HG03432 (cell line): ENCODE data around the gene C1QTNF7.

Source experiments
- ATAC-seq: cut with Tn5 transposase; IDR thresholded peaks from one replicate; pipeline ENCODE4 v1.9.1; 2021; ENCODE audit warnings: mild to moderate bottlenecking, moderate library complexity; ENCODE audit not compliant: unreplicated experiment

The C1QTNF7 gene

DNA sequence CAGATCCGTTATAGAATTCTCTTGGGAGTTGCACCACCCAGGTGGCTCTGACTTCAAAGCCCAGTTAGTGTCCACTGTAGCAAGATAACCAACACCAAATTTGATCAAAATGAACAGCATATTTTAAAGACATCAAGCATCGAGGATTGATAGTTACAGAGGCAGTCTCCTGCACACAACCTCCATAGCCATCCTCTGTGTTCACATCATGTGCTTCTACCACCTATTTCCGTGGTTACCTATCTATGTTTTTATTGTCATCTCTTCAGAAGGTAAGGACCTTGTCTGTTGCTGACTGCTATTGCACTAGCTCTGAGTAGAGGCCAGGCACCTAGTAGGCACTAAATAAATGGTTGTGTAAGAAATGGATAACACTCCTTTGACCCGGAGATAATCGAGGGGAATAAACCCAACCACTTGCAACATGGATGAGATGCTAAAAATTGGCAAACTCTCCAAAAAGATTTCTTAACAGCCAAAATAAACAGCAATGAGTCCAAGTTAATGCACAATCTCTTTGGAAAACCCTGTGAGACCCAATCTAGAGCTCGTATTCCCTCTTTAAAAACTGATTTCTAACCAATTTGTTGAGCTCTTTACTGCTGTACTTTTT, 14.7 kb upstream of the C1QTNF7 start:
- ATAC-seq: no peak

DNA sequence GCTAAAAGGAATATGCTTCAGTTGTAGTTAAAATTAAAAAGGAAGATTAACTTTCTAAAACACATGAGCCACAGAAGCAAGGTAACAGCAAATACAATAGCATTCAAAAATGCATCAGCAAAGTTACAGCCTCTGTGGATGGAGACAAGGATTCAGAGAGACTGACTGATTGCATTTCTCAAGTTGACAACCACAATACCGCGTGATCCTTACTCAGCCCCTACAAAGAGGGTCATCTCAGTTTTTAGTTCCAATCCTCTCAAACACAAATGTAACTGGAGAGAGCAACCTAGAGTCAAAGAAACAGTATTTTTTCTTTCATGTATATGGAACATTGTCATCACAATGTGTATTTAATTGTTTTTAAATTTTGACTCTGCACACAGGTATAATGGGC, 14.2 kb upstream of the C1QTNF7 start:
- no peak for ATAC-seq

DNA sequence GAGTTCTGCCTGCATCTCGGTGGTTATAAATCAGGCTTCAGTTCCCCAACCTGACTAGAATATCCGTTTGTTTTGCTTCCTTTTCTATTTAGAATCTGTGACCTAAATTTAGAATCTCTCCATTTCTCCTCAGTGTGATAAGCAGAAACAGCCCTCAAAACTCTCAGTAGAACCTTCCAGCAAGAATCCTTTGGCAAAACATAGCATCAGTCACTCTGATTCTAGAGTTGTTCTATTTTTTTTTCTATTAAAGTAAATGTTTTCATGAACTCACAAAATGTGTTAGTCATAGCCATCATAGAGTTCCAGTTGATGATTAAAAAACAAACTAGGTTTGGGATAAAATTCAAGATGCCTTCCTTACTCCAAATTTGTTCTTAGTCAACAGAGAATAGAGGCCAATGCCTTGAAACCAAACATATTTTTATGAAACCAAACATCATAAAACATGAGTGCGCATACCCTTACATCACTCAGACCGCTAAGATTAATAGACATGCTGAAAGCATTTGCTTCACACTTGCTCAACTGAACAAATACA, 13.2 kb upstream of the C1QTNF7 start:
- ATAC-seq: no peak

DNA sequence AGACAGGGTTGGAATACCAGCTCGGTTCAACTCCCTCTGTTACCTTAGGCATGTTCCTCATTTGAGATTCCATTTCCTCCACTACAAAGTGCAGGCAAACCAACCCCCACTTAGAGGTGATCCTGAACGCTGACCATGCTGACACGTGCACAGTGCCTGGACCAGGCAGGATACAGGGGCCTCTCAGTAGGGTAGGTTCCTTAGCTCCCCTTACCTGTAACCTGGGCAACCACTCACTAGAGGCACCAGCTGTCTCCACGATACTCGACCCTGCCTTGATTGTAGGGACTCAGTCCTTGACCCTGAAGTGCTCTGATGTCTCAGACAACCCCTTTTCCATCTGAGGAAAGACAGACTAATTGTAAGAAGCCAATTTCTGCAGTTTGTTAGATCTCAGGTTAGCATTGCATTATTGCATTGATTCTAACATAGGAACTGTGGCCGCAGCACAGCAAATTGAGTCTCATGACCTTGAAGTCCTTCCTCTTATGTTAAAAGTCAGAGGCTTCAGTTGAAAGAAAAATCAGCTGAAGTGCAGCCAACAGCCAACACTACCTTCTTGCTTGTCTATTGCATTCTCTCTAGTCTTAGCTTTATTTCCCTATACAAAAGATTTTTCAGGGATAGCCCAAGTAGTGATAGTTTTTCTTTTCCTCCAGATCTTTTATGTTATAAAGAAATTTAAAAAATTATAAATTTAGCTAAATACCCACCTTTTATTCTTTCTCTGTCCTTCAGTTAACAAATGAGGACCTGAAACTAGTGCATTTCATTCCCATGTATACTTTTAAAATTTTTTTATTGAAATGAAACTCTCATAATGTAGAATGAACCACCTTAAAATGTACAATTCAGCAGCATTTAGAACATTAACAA, 11.2 kb upstream of the C1QTNF7 start:
- ATAC-seq: no peak

- ATAC-seq: no peak
These were observed 10.6 kb upstream of the C1QTNF7 start for GRCh38 chr4:15417233-15417660.

- no peak for ATAC-seq
These were observed 8.9 kb upstream of the C1QTNF7 start for GRCh38 chr4:15418956-15419355.

DNA sequence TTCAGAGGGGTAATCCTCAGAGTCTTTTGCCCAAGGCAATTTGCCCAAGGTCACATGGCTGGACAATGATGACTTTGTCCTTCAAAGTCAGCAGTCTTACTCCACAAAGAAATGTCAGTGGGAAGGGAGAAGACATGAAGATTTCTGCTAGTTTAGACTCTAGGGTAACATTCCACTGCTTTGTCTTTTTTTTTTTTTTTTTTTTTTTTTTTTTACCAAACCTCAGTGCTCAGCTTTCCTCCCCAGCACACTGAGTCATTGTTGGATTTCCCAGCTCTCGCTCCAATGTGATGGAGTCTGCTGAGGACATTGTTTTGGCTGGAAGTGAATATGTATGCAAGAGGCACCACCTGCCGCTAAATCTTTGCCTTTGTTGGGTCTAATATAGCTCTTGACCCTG, 7.2 kb upstream of the C1QTNF7 start:
- no peak for ATAC-seq

- no peak for ATAC-seq
These were observed 4.5 kb upstream of the C1QTNF7 start for GRCh38 chr4:15423285-15423711.

GRCh38 chr4:15425520-15425919, 2.3 kb upstream of the C1QTNF7 start:
- ATAC-seq: no peak

GRCh38 chr4:15427161-15427560, 672 bp upstream of the C1QTNF7 start:
- no peak for ATAC-seq

- ATAC-seq: no peak
These were observed 778 bp downstream of the C1QTNF7 start for GRCh38 chr4:15428611-15429010.

DNA sequence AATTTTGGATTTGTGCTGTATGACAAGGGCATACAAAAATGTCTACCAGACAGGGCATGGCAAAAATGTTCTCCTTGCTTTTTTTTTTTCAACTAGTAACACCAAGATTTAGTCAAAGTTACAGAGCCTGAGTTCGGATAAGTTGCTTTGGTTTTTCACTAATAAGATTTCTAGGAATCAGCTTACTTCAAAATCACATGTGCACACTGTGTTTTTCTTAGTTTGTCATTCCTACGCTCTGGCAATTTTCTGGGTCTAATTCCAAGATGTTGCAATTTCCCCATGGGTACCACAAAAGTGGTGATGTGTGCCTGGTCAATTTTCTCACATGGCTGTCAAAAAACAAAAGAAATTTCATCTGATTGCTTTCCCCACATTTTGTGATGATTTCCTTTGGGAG, 6.3 kb downstream of the C1QTNF7 start:
- no peak for ATAC-seq

- ATAC-seq: no peak
These were observed 6.8 kb downstream of the C1QTNF7 start for GRCh38 chr4:15434676-15435075.

DNA sequence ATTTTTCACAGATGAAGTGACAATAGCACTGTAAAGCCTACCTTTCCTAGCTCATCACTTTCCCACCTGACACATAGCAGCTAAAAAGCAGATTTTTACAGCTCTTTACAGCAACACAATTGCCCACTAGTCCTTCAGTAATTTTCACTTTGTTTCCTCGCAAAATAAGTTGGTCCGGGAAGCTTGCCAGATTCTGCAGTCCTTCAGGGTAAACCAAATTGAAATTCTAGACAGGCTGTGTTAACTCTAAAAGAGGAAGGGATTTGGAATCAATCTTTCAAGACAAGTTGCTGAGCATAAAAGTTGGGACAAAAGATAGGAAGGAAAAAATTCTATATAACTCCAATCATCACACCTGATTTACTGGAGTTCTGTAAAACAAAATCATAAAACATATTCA, 8.7 kb downstream of the C1QTNF7 start:
- ATAC-seq: no peak

DNA sequence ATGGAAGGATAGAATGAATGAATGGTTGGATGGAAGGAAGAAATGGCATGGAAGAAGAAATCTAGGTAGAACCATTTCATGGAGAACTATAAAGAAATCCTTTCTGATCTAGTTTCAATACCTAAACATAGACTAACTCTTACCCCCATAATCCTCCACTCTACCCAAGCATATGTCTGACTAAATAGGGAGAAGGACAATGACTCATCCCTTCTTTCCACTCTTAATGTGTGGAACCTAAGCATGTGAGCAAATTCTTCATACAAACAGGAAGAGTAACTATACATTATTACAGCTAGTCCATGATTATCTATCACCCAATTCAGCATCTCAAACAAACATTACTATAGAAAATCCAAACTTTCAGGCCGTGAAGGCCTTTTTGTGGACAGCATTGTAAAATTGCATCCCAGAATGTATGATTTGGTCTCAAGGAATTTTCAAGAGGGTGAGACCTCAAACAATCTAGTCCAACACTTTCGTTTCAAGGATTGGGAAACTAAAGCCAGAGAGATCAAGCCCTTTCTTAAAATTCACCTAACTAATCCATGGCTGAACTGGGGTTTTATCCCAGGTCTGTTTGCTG, 11.2 kb downstream of the C1QTNF7 start:
- ATAC-seq: no peak

- ATAC-seq: no peak
These were observed 15.7 kb downstream of the C1QTNF7 start for GRCh38 chr4:15443371-15444160.

DNA sequence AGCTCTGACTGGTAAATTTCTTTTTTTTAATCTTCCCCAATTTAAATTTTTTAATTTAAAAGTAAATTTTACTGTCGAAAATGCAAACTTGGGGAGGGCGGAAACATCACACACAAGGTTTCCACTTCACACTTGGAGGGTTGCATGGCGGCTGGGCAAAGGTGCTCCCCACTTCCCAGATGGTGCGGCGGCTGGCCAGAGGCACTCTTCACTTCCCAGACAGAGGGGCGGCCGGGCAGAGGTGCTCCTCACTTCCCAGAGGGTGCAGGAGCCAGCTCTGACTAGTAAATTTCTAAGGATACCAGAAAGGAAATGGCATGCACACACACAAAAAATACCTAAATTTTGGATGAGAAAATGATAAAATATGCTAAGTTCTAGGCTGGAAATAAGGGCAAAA, 16.4 kb downstream of the C1QTNF7 start:
- no peak for ATAC-seq

DNA sequence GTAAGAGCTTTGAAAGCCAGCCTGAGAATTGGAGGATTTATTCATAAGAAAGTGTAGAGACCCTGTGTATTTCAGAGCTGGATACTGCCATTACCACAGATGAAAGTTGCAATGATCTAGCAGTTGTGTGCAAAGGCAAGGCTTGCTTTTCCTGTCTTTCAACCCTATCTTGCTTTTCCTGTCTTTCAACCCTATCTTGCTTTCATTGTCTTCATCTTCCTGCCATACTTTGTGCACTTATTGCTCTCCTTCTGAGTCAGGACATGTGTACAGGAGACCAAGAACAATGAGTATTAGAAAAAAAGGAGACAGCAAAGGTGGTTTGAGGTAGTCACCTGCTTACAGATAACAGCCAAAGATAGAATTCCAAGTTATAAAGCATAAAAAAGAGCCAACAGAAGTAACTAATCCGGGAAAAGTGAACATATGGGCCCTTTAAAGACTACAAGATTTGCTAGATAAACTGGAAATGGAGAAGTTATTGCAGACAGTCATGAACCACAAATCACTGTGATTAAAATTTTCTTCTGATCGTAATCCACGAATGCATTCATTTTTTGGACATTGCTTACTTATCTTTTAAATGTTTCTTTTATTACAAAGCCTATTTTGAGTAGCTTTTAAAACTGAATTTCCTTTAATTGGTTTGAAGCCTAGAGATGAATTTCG, 17.2 kb downstream of the C1QTNF7 start:
- no peak for ATAC-seq

GRCh38 chr4:15451181-15451865, 23.5 kb downstream of the C1QTNF7 start:
- ATAC-seq: no peak
